ENCODE measurements around the gene ZBTB16.

- TF ChIP-seq, protein P1, sequence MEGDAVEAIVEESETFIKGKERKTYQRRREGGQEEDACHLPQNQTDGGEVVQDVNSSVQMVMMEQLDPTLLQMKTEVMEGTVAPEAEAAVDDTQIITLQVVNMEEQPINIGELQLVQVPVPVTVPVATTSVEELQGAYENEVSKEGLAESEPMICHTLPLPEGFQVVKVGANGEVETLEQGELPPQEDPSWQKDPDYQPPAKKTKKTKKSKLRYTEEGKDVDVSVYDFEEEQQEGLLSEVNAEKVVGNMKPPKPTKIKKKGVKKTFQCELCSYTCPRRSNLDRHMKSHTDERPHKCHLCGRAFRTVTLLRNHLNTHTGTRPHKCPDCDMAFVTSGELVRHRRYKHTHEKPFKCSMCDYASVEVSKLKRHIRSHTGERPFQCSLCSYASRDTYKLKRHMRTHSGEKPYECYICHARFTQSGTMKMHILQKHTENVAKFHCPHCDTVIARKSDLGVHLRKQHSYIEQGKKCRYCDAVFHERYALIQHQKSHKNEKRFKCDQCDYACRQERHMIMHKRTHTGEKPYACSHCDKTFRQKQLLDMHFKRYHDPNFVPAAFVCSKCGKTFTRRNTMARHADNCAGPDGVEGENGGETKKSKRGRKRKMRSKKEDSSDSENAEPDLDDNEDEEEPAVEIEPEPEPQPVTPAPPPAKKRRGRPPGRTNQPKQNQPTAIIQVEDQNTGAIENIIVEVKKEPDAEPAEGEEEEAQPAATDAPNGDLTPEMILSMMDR (IDR thresholded peaks at IDR 0.05; ENCODE audit: borderline replicate concordance, extremely low read depth, low read length, poor library complexity, severe bottlenecking): no peak
- no peak for TF ChIP-seq EZH2 (IDR thresholded peaks at IDR 0.05; ENCODE audit: borderline replicate concordance, low read depth, low read length, severe bottlenecking)
Observed at GRCh38 chr11:114216796-114217180, 157.3 kb downstream of the ZBTB16 start.

All from DND-41 (cell line).